SU-DHL-6 (cell line): ENCODE data around the gene GBF1.

Experiments used
- H2AFZ ChIP-seq: fragments of 200-600 bp; sonication (generic); 2 replicates; pipeline ENCODE4 v1.6.1; 2014; ENCODE audit warnings: low read depth, mild to moderate bottlenecking, moderate library complexity, mixed read lengths, antibody characterized with exemption, low read length; ENCODE audit not compliant: severe bottlenecking
- H3F3A ChIP-seq: fragments of 200-600 bp; shearing (Covaris generic); 2 replicates; pipeline ENCODE4 v1.6.0; 2016; ENCODE audit warnings: antibody characterized with exemption, mild to moderate bottlenecking; ENCODE audit not compliant: insufficient read depth
- H3K27ac ChIP-seq: fragments of 200-600 bp; sonication (generic); 2 replicates; pipeline ENCODE4 v1.5.1; 2016; ENCODE audit warnings: low read depth, mild to moderate bottlenecking, low read length, moderate library complexity, mixed read lengths
- H3K27me3 ChIP-seq: fragments of 200-600 bp; sonication (generic), shearing (Covaris generic); 2 replicates; pipeline ENCODE4 v1.6.0; 2014; ENCODE audit warnings: mild to moderate bottlenecking, low read length
- H3K36me3 ChIP-seq: fragments of 200-600 bp; sonication (generic); 2 replicates; pipeline ENCODE4 v1.6.1; 2014; ENCODE audit warnings: mild to moderate bottlenecking, low read length, mixed read lengths
- H3K4me2 ChIP-seq: fragments of 300-600, 200-600 bp; shearing (Covaris generic), sonication (generic); 2 replicates; pipeline ENCODE4 v1.6.0; 2014; ENCODE audit warnings: low read length, low read depth, mild to moderate bottlenecking; ENCODE audit not compliant: poor library complexity, severe bottlenecking
- H3K4me3 ChIP-seq: fragments of 200-600 bp; sonication (generic); 2 replicates; pipeline ENCODE4 v1.5.1; 2014; ENCODE audit warnings: antibody characterized with exemption, low read length, mild to moderate bottlenecking, mixed read lengths; ENCODE audit not compliant: insufficient read depth, poor library complexity, severe bottlenecking
- H3K79me2 ChIP-seq: fragments of 200-600 bp; sonication (generic); 2 replicates; pipeline ENCODE4 v1.6.1; 2014; ENCODE audit warnings: mild to moderate bottlenecking, low read length, moderate library complexity; ENCODE audit not compliant: insufficient read depth
- H3K9ac ChIP-seq: fragments of 200-600 bp; sonication (generic); 2 replicates; pipeline ENCODE4 v1.7.0; 2014; ENCODE audit warnings: mild to moderate bottlenecking, low read length
- H3K9me2 ChIP-seq: fragments of 200-600 bp; sonication (generic); replicated peaks from 2 replicates; pipeline ENCODE4 v1.6.1; 2014; ENCODE audit warnings: low read length; ENCODE audit not compliant: insufficient read depth
- H3K9me3 ChIP-seq: fragments of 200-600 bp; sonication (generic); 2 replicates; pipeline ENCODE4 v1.6.1; 2014; ENCODE audit warnings: low read length, mixed read lengths; ENCODE audit not compliant: insufficient read depth
- H4K20me1 ChIP-seq: fragments of 200-600 bp; sonication (generic); 2 replicates; pipeline ENCODE4 v1.6.1; 2014; ENCODE audit warnings: low read depth, mild to moderate bottlenecking, antibody characterized with exemption, low read length, moderate library complexity, mixed read lengths
- EZH2phosphoT487 ChIP-seq: fragments of 200-600 bp; sonication (generic), shearing (Covaris generic); conservative IDR thresholded peaks from 2 replicates; pipeline ENCODE4 v1.6.1; 2018; ENCODE audit warnings: mild to moderate bottlenecking, antibody characterized with exemption, low read length, moderate library complexity, mixed read lengths
- TF ChIP-seq, protein P1 (sequence below): fragments of 200-600 bp; sonication (generic); IDR thresholded peaks from one replicate; pipeline ENCODE4 v1.5.1; 2017; ENCODE audit warnings: antibody characterized with exemption, mild to moderate bottlenecking, low read length, moderate library complexity; ENCODE audit not compliant: insufficient read depth, poor library complexity, severe bottlenecking

GBF1 gene

DNA sequence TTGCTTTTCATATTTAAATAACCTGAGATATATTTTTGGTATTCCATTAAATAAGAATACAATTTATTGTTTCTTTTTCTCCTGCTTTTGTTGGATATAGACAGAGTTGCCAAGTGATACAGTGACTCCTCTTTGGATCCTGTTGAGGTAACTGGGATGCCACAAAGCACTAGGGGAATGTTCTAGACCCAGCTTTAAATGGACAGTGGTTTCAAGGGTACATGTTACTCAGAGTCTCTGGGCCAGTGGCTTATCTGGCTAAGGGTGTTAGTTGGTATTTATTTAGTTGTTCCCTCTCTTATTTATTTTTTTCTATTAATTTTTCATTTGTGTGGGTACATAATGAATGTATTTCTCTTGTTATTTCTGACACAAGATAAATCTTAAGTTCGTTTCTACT is 9.1 kb downstream of the GBF1 start:
- no peak overlapping the region for H3K9ac ChIP-seq
- no peaks in the 10 kb centered on the region for H3F3A ChIP-seq
- no peak overlapping the region for H3K4me3 ChIP-seq
- H3K4me2 ChIP-seq = no peak overlapping the region
- no peaks in the 10 kb centered on the region for H3K9me2 ChIP-seq
- TF ChIP-seq EZH2phosphoT487 = no peak
- H4K20me1 ChIP-seq = no peaks in the 10 kb centered on the region; the same call in 1 of the 2 replicates
- H3K79me2 ChIP-seq = peaks cover 86% of the 10 kb centered on the region
- peaks cover 8% of the 10 kb centered on the region; the same call in 1 of the 2 replicates for H3K36me3 ChIP-seq
- H2AFZ ChIP-seq = no peak overlapping the region
- H3K27me3 ChIP-seq = no peaks in the 10 kb centered on the region
- no peaks in the 10 kb centered on the region for H3K9me3 ChIP-seq
- H3K27ac ChIP-seq = no peak overlapping the region

DNA sequence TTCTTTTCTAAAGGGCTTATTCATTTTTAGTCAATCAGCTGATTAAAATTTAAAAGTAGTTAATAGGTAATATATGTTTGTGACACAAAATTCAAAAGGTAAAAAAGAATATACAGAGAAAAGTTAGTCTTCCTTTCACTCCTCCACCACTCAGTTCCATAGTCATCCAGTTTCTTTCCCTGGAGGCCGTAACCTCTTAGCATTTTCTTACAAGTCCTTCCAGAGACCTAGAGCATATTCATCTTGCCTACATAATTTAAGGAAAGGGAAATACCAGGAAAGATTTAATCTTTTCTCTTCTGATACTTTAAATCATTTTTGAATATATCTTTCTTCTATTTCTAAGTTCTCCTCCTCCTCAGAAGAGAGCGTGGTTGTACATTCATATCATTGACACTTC is 10.1 kb downstream of the GBF1 start:
- H3K4me2 ChIP-seq = no peak overlapping the region
- TF ChIP-seq, protein P1, sequence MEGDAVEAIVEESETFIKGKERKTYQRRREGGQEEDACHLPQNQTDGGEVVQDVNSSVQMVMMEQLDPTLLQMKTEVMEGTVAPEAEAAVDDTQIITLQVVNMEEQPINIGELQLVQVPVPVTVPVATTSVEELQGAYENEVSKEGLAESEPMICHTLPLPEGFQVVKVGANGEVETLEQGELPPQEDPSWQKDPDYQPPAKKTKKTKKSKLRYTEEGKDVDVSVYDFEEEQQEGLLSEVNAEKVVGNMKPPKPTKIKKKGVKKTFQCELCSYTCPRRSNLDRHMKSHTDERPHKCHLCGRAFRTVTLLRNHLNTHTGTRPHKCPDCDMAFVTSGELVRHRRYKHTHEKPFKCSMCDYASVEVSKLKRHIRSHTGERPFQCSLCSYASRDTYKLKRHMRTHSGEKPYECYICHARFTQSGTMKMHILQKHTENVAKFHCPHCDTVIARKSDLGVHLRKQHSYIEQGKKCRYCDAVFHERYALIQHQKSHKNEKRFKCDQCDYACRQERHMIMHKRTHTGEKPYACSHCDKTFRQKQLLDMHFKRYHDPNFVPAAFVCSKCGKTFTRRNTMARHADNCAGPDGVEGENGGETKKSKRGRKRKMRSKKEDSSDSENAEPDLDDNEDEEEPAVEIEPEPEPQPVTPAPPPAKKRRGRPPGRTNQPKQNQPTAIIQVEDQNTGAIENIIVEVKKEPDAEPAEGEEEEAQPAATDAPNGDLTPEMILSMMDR = no peak
- no peaks in the 10 kb centered on the region for H3K9me3 ChIP-seq
- no peak overlapping the region for H2AFZ ChIP-seq
- H3K27ac ChIP-seq = no peak overlapping the region
- no peaks in the 10 kb centered on the region; the same call in 1 of the 2 replicates for H4K20me1 ChIP-seq
- H3K27me3 ChIP-seq = no peaks in the 10 kb centered on the region
- H3K9ac ChIP-seq = no peak overlapping the region
- no peaks in the 10 kb centered on the region for H3K9me2 ChIP-seq
- no peak overlapping the region for H3K4me3 ChIP-seq
- peaks cover 9% of the 10 kb centered on the region; the same call in 1 of the 2 replicates for H3K36me3 ChIP-seq
- H3K79me2 ChIP-seq = peaks cover 76% of the 10 kb centered on the region
- H3F3A ChIP-seq = 0 out of 2 replicates have a peak, but pooled peaks cover 5% of the 10 kb centered on the region

DNA sequence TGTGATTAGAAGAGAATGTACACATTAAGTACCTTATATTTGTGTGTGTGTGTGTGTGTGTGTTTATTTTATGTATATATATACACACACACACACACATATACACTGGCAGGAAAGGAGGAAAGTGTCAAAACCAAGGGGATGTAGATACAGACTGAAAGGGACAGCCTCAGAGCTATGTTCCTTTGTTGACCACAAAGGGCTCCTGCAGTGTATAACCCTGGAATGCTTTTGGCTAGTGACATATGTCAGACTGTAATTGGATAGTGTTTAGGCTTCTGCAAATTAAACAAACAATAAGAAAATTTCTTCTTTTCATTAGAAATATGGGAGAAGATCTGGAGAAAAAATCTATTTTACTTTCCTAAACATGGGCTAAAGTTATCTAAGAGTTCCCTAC is 15.9 kb downstream of the GBF1 start:
- Histone ChIP-seq H3F3A (0 out of 2 replicates have a peak, but pooled peaks cover 5% of the 10 kb centered on the region), H3K9ac (no peak overlapping the region), H3K27me3 (no peaks in the 10 kb centered on the region), H3K4me3 (no peak overlapping the region), H3K4me2 (no peak overlapping the region), H3K9me3 (no peaks in the 10 kb centered on the region), H3K27ac (no peak overlapping the region), H3K9me2 (no peaks in the 10 kb centered on the region), H3K79me2 (peaks cover 45% of the 10 kb centered on the region), H2AFZ (no peak overlapping the region), H4K20me1 (no peaks in the 10 kb centered on the region), H3K36me3 (peaks cover 12% of the 10 kb centered on the region; the same call in 1 of the 2 replicates)
- TF ChIP-seq, protein P1 = no peak
- TF ChIP-seq EZH2phosphoT487 = no peak

- H3K36me3 ChIP-seq = peaks cover 12% of the 10 kb centered on the region; the same call in 1 of the 2 replicates
- TF ChIP-seq, protein P1 = no peak
- TF ChIP-seq EZH2phosphoT487 = no peak
- H4K20me1 ChIP-seq = no peaks in the 10 kb centered on the region
- no peak overlapping the region for H3K9ac ChIP-seq
- H3K79me2 ChIP-seq = peaks cover 44% of the 10 kb centered on the region
- no peaks in the 10 kb centered on the region for H3K27me3 ChIP-seq
- no peak overlapping the region for H2AFZ ChIP-seq
- no peaks in the 10 kb centered on the region for H3K9me2 ChIP-seq
- H3F3A ChIP-seq = 0 out of 2 replicates have a peak, but pooled peaks cover 5% of the 10 kb centered on the region
- H3K4me3 ChIP-seq = no peak overlapping the region
- no peak overlapping the region for H3K4me2 ChIP-seq
- H3K27ac ChIP-seq = no peak overlapping the region
- no peaks in the 10 kb centered on the region for H3K9me3 ChIP-seq
These were observed 16.5 kb downstream of the GBF1 start for GRCh38 chr10:102261842-102262241.
